H54 (cell line): Measurements from ENCODE around the gene TMEM236.

Experiments
- DNase-seq: peaks from one replicate; pipeline ENCODE4 v3.0.0; 2011; ENCODE audit warnings: low spot score, mixed read lengths; ENCODE audit not compliant: insufficient read length
- FAIRE-seq: peaks from 3 replicates; lab custom pipeline; 2011; peaks lifted over from hg19 to GRCh38; lab: Jason Lieb, UNC
- POLR2A ChIP-seq: IDR thresholded peaks from 2 replicates; pipeline ENCODE4 v1.6.1; 2011; ENCODE audit warnings: low read depth, mild to moderate bottlenecking, low read length

Gene TMEM236

DNA sequence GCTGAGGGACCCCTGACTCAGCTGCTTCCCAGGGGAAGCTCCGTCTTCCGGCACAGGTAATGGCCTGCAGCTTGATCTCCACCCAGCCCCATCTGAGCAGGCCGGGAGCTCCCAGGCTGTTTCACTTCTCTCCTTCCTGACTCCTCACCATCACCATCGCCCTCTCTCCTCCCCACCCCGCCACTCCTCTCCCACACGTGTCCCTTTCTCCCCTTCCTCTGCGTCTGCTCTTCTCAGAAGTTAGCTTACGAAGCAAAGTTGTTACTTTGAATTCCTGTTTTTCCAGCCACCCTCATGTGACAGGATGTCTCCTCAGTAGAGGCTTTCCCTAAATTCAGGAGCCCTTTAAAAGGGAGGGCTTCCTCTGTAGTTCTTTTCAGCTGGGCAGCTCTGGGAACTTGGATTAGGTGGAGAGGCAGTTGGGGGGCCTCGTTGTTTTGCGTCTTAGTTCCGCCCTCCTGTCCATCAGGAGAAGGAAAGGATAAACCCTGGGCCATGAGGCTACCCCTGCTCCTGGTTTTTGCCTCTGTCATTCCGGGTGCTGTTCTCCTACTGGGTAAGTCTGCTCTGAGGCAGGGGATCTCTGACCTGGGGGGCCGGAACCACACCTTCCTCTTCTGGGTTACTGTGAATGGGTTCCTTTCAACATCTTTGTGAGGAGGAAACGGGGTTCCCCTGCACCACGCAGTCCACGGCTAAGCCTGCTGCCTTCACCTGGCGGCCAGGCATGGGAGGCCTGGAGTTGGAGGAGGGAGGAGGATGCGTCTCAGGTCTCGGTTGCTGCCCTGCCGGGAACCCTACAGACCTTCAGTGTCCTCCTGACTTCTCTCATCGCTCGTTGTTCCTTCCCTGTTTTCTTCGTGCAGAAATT is 57.2 kb downstream of the TMEM236 start, which contains the start of gene MRC1:
Gene MRC1, plus strand, starts transcription at position 378 of the 871 bp plus-strand sequence. Its CDS starts 118 bp downstream, at position 496.
- TF ChIP-seq POLR2A, result no peak
- FAIRE-seq (no peak), DNase-seq (no peak)

DNA sequence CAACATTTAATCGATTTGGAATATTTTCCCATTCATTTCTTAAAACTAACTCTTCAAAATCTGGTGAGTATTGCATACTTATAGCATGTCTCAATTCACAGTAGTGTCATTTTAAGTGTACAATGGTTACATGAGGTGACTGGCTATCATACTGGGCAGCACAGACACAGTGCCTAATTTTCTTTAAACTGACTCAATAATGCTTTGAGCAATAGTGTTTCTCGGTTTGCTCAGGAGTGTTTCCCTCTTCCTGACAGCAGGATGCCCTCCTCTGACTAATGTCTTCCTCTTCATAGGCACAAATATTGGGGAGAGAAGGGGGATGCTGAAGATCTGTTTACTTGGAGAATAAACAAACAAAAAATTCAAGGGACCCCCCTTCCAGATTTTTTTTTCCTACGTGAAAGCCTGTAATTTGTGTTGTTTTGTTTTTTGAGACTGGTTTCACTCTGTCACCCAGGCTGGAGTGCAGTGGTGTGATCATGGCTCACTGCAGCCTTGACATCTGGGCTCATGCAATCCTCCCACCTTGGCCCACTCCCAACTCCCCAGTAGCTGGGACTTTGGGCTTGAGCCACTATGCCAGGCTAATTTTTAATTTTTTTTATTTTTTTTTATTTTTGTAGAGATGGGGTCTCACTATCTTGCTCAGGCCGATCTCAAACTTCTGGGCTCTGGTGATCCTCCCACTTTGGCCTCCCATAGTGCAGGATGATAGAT is 59.3 kb downstream of the TMEM236 start:
- FAIRE-seq (no peak), DNase-seq (no peak)
- no peak for TF ChIP-seq POLR2A

DNA sequence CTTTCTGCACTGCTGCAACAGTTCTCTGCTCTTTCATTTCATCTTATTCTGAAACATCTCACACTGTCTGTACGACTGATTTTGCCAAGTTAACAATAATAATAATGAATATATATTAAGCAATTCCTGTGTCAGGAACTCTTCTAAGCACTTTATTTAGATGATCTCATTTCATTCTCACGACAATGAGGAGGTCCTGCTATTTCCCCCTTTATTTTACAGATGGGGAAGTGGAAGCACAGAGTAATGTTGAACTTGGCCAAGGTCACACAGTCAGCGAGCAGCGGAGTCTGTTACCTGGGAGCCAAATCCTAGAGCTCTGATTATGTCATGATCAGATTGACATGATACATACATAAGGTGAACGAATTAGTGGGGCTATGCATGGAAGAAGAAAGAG is 63.0 kb downstream of the TMEM236 start:
- DNase-seq, result no peak
- no peak for FAIRE-seq
- no peak for TF ChIP-seq POLR2A

DNA sequence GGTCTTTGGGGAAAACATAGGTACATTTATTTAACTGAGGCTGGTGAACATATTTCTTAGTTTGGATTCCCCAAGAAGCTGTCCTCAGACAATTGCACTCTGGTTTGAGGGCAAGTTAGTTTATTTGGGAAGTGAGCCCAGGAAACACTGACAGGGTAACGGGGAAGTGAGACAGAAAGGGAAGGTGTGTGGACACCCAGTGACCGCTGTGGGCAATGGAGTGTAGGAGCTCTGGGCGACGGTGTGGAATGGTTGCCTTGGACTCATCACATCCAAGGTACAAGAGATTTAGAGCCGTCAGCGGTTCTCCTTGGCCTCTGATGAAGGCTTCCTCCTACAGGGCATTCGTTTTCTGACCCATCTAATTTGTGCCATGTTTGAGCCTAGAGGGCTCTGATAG is 64.2 kb downstream of the TMEM236 start:
- TF ChIP-seq POLR2A, result no peak
- FAIRE-seq (no peak), DNase-seq (no peak)

DNA sequence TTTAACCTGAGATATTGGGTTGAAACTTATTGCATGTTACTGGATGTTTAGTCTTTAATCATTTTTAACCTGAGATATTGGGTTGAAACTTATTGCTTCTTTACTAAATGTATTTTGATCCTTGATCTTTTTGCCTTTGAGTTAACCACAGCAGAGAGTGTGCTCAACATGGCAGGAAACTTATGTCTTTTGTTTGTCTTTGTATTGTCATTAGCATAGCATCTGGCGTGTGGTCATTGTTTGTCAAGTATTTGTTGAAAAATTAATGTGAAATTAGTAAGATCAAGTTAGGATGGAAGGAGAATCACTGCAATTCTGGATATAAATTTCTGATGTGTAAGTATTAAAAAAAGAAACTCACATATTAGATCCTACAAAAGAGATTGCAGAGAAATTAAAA is 65.3 kb downstream of the TMEM236 start:
- FAIRE-seq (no peak), DNase-seq (no peak)
- no peak for TF ChIP-seq POLR2A

DNA sequence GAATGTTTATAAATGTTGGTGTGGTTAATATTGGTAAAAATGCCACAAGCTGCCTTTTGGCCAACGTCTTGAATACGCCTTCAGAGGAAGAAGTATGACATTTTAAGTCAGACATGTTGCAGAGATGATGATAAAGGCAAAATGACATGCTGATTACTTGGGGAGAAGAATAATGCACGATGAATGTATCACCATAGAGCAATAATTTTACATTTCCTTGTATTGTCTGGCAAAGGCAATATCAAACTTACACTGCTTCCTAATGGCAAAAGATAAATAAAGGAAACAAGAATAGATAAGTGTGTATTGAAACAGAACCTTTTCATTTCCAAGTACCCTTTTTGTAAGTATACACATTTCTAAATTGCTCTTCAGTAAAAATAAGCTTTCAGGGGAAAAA is 65.8 kb downstream of the TMEM236 start:
- FAIRE-seq, result no peak
- no peak for TF ChIP-seq POLR2A
- DNase-seq, result no peak

DNA sequence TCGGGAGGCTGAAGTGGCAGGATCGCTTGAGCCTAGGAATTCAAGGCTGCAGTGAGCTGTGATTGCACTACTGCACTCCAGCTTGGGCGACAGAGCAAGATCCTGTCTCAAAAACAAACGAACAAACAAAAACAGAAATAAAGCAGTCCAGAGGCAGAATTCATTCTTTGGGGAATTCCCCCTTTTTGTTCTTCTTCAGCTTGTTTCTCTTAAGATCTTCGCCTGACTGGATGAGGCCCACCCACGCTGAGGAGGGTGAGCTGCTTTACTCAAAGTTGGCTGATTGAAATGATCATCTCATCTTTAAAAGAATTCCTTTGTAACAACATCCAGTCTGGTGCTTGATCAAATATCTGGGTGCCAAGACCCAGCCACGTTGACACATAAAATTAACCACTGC is 67.8 kb downstream of the TMEM236 start:
- TF ChIP-seq POLR2A, result no peak
- DNase-seq, result no peak
- no peak for FAIRE-seq

DNA sequence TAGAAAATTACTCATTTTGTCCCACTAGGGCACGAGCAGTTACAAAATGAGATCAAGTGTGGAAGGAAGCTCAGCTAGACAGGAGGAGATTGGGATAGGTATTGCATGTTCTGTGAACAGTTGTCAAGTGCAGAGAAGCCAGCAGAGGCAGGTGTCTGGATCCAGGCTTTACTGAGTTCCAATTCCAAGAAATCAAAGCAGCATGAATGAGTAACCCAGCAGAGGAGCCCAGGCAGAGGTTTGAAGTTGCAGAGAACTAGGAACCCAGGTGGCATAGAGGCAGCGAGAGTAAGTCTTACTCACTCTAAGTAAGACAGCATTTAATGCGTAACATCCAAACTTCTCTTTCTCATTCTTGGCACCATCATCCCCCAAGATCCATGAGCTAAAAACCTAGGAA is 68.9 kb downstream of the TMEM236 start:
- FAIRE-seq (no peak), DNase-seq (no peak)
- no peak for TF ChIP-seq POLR2A

DNA sequence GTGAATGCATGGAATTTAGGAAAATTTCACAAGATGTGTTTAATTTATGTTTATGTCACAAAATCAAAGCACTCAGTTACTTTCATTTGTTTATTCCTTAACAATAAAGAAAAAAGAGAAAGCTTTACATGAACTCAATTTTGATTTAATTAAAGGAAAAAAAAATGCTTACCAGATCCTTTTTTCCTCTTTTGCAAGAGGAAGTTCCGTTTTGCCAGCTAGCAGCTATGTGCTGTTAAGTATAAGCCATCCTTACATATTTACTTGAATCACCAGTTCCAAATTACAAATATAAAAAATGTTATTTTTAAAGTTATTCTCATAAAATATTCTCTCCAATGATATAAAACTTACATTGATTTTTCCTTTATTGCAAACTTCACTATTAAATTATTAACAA is 69.9 kb downstream of the TMEM236 start:
- no peak for TF ChIP-seq POLR2A
- FAIRE-seq (no peak), DNase-seq (no peak)

DNA sequence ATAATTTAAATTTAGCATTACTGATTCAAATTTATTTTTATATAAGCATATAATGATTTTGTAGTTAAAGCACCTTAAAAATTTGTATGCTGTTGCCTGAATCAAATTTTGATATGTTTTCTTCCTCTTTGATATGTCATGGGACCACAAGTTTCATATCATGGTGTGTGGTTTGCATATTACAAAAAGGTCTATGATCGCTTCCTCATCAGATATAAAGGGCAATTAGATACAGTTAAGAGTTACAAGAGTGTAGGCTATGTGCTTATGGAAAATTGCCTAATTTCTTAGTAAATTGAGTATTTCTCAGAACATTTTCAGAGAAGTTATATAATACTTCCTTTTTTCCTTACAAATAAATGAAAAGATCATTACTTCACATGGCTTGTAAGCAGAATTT is 79.3 kb downstream of the TMEM236 start:
- FAIRE-seq (no peak), DNase-seq (no peak)
- TF ChIP-seq POLR2A, result no peak

DNA sequence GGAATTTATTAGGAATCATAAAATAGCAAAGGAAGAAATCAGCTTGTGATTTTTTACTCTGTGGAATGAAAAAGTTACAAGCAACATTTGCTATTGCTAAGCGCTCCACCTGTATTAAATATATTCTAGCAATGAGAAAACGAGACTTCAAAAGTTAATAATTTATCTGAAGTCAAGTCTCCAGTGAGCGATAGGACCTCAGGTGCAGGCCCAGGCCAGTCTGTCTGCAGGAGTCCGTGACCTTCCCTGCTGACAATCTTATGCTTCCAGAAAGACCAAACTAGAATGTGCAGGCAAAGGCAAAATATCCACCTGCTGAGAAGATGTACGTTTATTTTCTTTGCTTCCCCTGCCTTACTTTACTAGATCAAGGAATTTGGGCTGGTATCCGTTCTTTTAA is 79.9 kb downstream of the TMEM236 start:
- no peak for FAIRE-seq
- TF ChIP-seq POLR2A, result no peak

DNA sequence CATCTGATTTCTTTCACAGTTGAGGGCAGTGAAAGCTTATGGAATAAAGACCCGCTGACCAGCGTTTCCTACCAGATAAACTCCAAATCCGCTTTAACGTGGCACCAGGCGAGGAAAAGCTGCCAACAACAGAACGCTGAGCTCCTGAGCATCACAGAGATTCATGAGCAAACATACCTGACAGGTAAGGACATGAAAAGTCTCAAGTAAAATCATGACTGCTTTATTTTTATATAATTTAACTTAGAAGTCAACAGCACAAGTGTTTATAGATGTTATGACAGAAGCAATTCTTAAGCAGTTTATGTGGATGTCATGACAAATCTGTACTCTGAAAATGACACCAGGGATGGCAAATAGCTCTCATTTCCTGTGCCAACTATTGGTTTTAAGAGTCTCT is 81.7 kb downstream of the TMEM236 start:
- FAIRE-seq, result no peak
- DNase-seq, result no peak
- TF ChIP-seq POLR2A, result no peak

More for the DNA sequence above, 79.9 kb downstream of the TMEM236 start:
- DNase-seq, result no peak

DNA sequence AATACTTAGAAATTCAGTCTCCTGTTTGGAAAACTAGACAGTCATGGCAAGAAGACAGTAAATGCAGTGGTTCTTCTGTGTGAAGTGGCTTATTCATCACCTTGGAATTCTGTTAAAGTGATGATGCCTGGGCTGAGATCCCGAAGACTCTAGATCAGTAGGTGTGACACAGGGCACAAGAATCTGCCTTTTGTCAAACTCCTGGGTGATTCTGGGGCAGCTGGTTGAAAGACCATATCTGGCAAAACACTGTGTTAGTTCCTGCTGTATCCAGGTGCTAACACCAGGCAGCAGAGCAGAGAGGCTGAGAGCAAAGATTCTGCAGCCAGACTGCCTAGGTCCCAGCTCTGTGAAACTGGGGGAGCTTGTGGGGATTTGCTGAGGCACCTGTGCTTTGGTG is 83.7 kb downstream of the TMEM236 start:
- no peak for TF ChIP-seq POLR2A

DNA sequence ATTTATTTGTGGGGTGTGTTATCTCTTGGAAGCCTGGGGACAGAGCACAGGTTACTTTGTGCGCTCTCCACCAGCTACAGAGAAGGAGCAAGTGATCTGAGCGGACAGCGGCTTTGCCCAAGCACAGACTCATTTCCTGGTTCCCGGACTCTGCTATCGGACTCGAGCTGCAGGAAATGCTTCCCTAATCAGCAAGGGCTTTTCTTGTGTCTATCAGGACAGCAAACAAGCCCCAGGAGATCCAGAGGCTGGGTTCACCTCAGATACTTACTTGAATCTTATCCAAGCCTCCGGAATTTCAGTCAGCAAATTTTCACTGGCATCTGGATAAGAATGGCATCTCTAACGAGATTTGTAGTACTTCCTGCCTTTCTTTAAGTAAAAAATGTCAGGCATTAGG is 84.9 kb downstream of the TMEM236 start:
- DNase-seq (peak; percentile 27), FAIRE-seq (peak; percentile 85)
- no peak for TF ChIP-seq POLR2A

More for the DNA sequence above, 83.7 kb downstream of the TMEM236 start:
- FAIRE-seq (peak; percentile 99), DNase-seq (peak; percentile 67)
